HG02884 (cell line): ENCODE measurements around the gene RHOJ.
"Not testable (repeated sequence)": the region's sequence is repeated elsewhere in the genome, so short reads cannot be mapped to it uniquely, and the experiment has no call there.

Experiments
- ATAC-seq: cut with Tn5 transposase; IDR thresholded peaks from one replicate; pipeline ENCODE4 v1.9.1; 2021; ENCODE audit warnings: mild to moderate bottlenecking, moderate library complexity; ENCODE audit not compliant: unreplicated experiment

The RHOJ gene

DNA sequence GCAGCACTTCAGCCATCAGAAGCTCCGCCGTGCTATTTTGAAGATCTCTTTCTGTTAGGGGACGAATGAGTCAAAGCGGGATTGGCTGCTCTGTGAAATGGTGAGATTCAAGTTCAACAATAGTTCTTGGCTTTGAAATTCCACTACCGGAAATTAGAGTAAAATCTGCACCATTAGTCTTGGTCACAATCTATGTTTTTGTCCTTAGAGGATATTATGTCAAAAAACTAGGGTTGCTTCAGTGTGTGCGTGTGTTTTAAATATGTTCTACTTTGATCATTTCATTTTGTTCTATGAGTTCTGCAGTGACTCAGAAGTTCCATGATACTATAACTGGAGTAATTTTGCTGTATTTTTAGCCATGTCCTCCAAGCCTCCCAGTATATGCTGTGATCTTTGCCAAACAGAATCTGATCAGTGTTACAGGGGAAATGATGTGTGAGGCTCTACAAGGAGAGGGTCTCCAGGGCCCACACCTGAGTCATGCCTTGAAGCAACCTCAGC lies 91.9 kb downstream of the RHOJ start:
- ATAC-seq, result no peak

DNA sequence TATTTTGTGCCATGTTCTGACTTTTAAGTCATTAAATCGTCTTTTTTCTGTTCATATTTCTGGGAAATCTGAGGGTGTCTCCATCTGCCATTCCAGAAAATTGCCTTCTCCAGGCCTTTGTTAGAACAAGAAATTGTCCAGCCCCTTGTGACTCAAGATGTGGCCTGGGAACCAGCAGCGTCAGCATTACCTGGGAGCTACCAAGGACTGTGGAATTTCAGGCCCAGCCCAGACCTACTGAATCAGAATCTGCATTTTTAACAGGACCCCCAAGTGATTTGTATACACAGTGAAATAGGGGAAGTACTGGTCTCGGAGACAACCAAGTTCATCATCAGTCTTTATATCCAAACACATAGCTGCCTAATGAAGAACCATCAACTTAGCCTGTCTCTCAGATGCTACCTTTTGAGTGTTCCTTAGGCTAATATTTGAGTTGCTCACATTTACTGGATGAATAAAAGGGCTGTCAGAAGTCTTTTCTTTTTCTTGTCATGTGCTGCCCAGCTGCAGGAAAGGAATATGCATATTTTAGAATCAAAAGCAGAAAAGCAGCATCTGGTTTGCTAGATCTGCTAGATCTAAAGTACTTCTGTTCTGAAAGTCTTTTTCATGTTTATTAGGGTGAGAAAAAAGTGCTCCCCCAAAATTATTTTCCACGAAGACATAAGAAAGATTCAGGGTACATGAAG lies 93.3 kb downstream of the RHOJ start:
- ATAC-seq, result no peak

GRCh38 chr14:63299351-63300110 lies 95.3 kb downstream of the RHOJ start:
- no peak for ATAC-seq

- no peak for ATAC-seq
Measured at GRCh38 chr14:63300854-63301253, 96.6 kb downstream of the RHOJ start.

DNA sequence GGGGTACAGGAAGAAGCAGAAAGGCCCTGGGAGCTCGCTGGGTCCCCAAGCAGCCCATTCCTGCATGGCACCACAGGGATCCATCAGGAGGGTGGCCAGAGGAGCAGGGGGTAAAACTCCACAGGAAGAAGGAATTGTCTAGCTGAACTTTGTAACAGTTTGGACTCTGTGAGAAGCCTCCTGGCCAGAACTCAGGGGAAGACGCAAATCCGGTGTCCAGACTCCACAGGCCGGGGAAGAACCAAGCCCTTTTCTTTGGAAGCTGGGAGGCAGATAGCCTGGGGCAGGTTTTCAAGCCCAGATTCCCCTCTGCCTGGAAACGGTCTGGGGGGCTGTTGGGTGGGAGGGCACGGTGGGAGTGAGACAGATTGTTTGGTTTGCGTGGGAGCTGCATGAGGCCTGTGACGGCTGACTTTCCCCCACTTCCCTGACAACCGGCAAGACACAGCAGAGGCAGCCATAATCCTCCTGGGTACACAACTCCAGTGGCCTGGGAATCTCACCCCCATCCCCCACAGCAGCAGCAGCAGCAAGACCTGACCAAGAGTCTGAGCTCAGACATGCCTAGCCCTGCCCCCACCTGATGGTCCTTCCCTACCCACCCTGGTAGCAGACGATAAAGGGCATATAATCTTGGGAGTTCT lies 97.8 kb downstream of the RHOJ start:
- ATAC-seq, result no peak

GRCh38 chr14:63304429-63304828 lies 100.2 kb downstream of the RHOJ start:
- not testable (repeated sequence) for ATAC-seq

- ATAC-seq, result no peak
Measured at GRCh38 chr14:63308723-63309317, 104.6 kb downstream of the RHOJ start.

- no peak for ATAC-seq
Measured at GRCh38 chr14:63318835-63319234, 114.6 kb downstream of the RHOJ start, which contains the start of gene GPHB5. GPHB5 (minus strand) TSS chr14:63318935; CDS start chr14:63317849, 1,086 bp downstream.

DNA sequence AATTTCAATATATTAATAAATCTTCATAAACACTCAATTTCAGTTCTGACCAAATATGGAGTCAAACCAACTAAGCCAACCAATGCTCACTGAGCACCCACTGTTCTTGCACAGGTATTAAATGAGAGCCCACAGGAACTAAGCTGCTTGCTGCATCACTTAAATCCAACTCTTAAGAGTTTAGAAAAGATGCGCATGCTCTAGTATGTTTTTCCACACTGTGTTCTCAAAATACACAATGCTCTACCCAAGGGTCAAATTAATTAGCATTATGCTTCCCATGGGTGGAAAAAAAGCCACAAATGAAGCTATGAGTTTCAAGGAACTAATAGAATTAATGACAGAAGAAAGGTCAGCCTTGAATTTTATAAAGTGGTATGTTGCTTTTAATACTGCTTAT lies 118.2 kb downstream of the RHOJ start:
- ATAC-seq, result no peak

DNA sequence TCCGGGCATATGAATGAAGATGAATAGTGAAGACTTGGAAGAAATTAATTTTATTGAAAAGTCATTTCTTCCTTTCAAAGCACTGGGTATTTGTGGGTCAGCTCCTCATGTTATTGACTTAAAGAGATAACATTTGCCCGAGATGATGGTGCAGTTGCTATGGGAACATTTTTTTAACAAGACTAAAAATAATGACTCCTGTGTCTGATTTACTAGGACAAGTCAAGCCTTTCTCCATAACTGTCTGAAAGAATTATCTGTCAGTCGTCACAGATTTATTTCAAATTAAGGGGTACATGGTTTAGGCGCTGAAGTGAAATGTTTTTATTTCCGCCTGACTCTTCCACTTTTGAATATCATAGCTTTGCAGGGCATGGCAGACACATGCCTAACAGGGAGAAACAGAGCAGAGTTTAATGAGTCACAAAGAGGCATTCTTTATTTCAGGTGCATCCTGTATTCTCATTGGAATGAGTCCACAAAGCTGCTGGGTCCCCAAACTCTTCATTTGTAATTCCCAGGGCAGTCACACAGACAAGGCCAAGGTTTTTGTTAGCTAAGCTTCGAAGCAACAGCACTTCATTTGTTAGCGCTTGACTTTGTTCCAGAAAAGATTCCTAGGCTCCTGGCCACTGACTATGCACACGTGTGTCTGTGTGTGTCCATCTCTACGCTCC lies 118.8 kb downstream of the RHOJ start:
- ATAC-seq, result no peak

GRCh38 chr14:63326840-63327239 lies 122.6 kb downstream of the RHOJ start:
- no peak for ATAC-seq

GRCh38 chr14:63328787-63329737 lies 124.8 kb downstream of the RHOJ start:
- ATAC-seq, result no peak

- no peak for ATAC-seq
Measured at GRCh38 chr14:63342371-63342770, 138.1 kb downstream of the RHOJ start.
